Fibroblast of pulmonary artery (primary cell): Measurements from ENCODE around the gene GATAD2B.

ENCODE experiments used
- DNase-seq: peaks from one replicate; pipeline ENCODE4 v3.0.0-alpha.2; 2010; ENCODE audit warnings: low read depth
- H3K4me3 ChIP-seq: replicated peaks from 2 replicates; pipeline ENCODE4 v1.5.1; 2011; ENCODE audit warnings: low read depth, mild to moderate bottlenecking, control low read depth, low read length, moderate library complexity
- TF ChIP-seq, protein P1 (sequence below): IDR thresholded peaks from 2 replicates; pipeline ENCODE4 v1.5.1; 2011; ENCODE audit warnings: mild to moderate bottlenecking, control low read depth, low read length, inconsistent platforms; ENCODE audit errors: missing control alignments

The GATAD2B gene

GRCh38 chr1:153958961-153959260 is 36.1 kb upstream of the GATAD2B start:
- TF ChIP-seq, protein P1, sequence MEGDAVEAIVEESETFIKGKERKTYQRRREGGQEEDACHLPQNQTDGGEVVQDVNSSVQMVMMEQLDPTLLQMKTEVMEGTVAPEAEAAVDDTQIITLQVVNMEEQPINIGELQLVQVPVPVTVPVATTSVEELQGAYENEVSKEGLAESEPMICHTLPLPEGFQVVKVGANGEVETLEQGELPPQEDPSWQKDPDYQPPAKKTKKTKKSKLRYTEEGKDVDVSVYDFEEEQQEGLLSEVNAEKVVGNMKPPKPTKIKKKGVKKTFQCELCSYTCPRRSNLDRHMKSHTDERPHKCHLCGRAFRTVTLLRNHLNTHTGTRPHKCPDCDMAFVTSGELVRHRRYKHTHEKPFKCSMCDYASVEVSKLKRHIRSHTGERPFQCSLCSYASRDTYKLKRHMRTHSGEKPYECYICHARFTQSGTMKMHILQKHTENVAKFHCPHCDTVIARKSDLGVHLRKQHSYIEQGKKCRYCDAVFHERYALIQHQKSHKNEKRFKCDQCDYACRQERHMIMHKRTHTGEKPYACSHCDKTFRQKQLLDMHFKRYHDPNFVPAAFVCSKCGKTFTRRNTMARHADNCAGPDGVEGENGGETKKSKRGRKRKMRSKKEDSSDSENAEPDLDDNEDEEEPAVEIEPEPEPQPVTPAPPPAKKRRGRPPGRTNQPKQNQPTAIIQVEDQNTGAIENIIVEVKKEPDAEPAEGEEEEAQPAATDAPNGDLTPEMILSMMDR: no peak
- no peak for DNase-seq
- H3K4me3 ChIP-seq: peak overlapping the region; percentile 19

GRCh38 chr1:153958111-153958960 is 35.6 kb upstream of the GATAD2B start, which contains the start of gene CRTC2:
Gene CRTC2, minus strand, starts transcription at chr1:153958612. Its CDS starts 115 bp downstream, at chr1:153958497.
- DNase-seq: peak; percentile 99
- peak within 1 kb of the TSS; percentile 68 for H3K4me3 ChIP-seq
- TF ChIP-seq, protein P1: no peak

- peak overlapping the region; percentile 68 for H3K4me3 ChIP-seq
- TF ChIP-seq, protein P1: no peak
- DNase-seq: no peak
Observed at GRCh38 chr1:153957744-153958110, 35.0 kb upstream of the GATAD2B start.

- TF ChIP-seq, protein P1: no peak
- DNase-seq: no peak
- H3K4me3 ChIP-seq: peak overlapping the region; percentile 68
Observed at GRCh38 chr1:153956997-153957715, 34.4 kb upstream of the GATAD2B start.

DNA sequence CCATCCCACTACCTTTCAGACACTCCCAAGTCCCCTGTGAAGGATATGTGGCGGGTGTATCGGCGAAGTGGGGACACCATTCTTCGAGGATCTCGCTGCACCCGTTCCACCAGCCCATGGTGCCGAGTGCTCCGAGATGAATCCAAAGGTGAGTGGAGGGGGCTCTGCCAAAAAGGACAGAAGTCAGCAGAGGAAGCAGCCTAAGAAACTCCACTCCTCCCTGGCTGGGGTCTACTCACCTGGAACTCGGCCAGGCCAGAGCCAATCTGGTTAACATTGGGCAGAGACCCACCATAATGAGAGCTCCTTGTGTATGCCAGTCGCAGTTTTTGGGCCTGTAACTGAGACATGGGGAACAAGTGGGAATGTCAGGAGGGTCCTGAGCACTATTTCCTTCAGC is 32.1 kb upstream of the GATAD2B start:
- DNase-seq: no peak
- TF ChIP-seq, protein P1: no peak
- no peak overlapping the region for H3K4me3 ChIP-seq

DNA sequence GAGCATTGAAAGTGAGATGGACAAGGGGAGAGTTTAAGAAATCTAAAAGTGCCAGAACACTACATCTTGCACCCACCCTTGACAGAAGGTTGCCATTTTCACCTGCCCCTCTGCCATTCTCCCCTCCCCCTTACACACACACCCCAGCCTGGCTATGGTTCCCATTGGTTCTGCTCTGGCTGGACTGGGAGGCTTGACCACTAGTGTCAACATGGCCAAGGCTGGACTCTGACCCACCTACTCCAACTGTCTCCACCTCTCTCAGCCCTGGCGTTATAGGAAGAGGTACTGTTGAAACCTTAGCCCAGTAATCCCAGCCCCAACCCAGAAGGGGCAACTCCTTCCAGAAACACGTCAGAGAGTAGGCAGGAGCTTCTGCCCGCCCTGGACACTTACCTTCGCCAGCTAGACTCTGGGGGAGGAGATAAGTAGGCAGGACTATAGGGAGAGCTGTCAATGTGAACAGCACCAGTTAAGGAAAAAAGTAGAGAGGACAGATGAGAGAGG is 31.1 kb upstream of the GATAD2B start:
- DNase-seq: no peak
- no peak overlapping the region for H3K4me3 ChIP-seq
- TF ChIP-seq, protein P1: no peak
